Endothelial cell of umbilical vein (primary cell): ENCODE results near the gene ENOX2. TPM values are rescaled to one million over a fixed set of nuclear protein-coding genes. Genes with fewer than 3 reads are reported as not detected.
"Not testable (repeated sequence)": the region's sequence is repeated elsewhere in the genome, so short reads cannot be mapped to it uniquely, and the experiment has no call there.

ENCODE experiments used
- BruUV-seq: library from RNA; stranded (reverse); fragments of 400-500 nt; replicated peaks from 2 replicates; lab custom pipeline; 2021; lab: Mats Ljungman, UMichigan
- CTCF ChIA-PET: fragments of 300-600, 350-600 bp; sonication (Branson Sonifier 250); formaldehyde crosslinking; loops from one replicate; lab custom pipeline; 2021; ENCODE audit warnings: antibody characterized with exemption, inconsistent platforms; lab: Charles Lee
- POLR2A ChIA-PET: fragments of 300-600, 350-600 bp; sonication (Branson Sonifier 250); formaldehyde crosslinking; loops from one replicate; lab custom pipeline; 2021; ENCODE audit warnings: antibody characterized with exemption, inconsistent platforms; lab: Charles Lee
- DNase-seq: peaks from one replicate; pipeline ENCODE4 v3.0.0-alpha.2; 2011; ENCODE audit warnings: low read depth, low spot score
- FAIRE-seq: peaks from 2 replicates; lab custom pipeline; 2011; peaks lifted over from hg19 to GRCh38; lab: Jason Lieb, UNC
- H2AFZ ChIP-seq: 2 replicates; pipeline ENCODE4 v1.6.0; 2012; ENCODE audit warnings: low read depth, low read length, control low read depth, inconsistent platforms
- H3K27ac ChIP-seq: 2 replicates; pipeline ENCODE4 v1.5.1; 2011; ENCODE audit warnings: low read depth, mild to moderate bottlenecking, control low read depth, low read length, moderate library complexity; ENCODE audit not compliant: insufficient read depth
- H3K27me3 ChIP-seq, 2 experiments: 2 replicates each; pipeline versions ENCODE4 v1.6.0 to v1.6.1; 2011; ENCODE audit warnings: low read length in 2 of 2, mixed read lengths in 1 of 2; ENCODE audit not compliant: control insufficient read depth in 2 of 2, insufficient read depth in 2 of 2
- H3K36me3 ChIP-seq, 2 experiments: 2 replicates in 1 of 2; 3 replicates in 1 of 2; pipeline ENCODE4 v1.5.1; 2011; ENCODE audit warnings: low read length in 2 of 2, mild to moderate bottlenecking in 1 of 2, moderate library complexity in 1 of 2; ENCODE audit not compliant: control insufficient read depth in 2 of 2, insufficient read depth in 2 of 2; ENCODE audit errors: extremely low read depth in 1 of 2
- H3K4me1 ChIP-seq: 3 replicates; pipeline ENCODE4 v1.5.1; 2011; ENCODE audit warnings: mild to moderate bottlenecking, low read length; ENCODE audit not compliant: control insufficient read depth, insufficient read depth; ENCODE audit errors: extremely low read depth
- H3K4me2 ChIP-seq: 2 replicates; pipeline ENCODE4 v1.6.1; 2011; ENCODE audit warnings: low read length, control low read depth, mixed read lengths; ENCODE audit not compliant: insufficient read depth
- H3K4me3 ChIP-seq, 3 experiments: fragments of 200-600 bp in 1 of 3; sonication (generic), shearing (Covaris generic) in 1 of 3; replicated peaks in 1 of 3; 2 replicates each; pipeline ENCODE4 v1.5.1; 2011 to 2016; ENCODE audit warnings: control low read depth in 3 of 3, low read length in 3 of 3, mild to moderate bottlenecking in 2 of 3, inconsistent platforms in 1 of 3, low read depth in 1 of 3, moderate library complexity in 1 of 3; ENCODE audit not compliant: insufficient read depth in 1 of 3
- H3K79me2 ChIP-seq: 2 replicates; pipeline ENCODE4 v1.6.0; 2012; ENCODE audit warnings: low read length, inconsistent platforms; ENCODE audit not compliant: control insufficient read depth, insufficient read depth
- H3K9ac ChIP-seq: replicated peaks from 2 replicates; pipeline ENCODE3; 2011; ENCODE audit warnings: low read length, control low read depth; ENCODE audit not compliant: insufficient read depth; ENCODE audit errors: extremely low read depth
- H3K9me1 ChIP-seq: replicated peaks from 3 replicates; pipeline ENCODE4 v1.6.0; 2011; ENCODE audit warnings: mild to moderate bottlenecking, low read length; ENCODE audit not compliant: control insufficient read depth, insufficient read depth; ENCODE audit errors: extremely low read depth
- H3K9me3 ChIP-seq: replicated peaks from 2 replicates; pipeline ENCODE4 v1.5.1; 2012; ENCODE audit warnings: low read length, inconsistent platforms; ENCODE audit not compliant: control insufficient read depth, insufficient read depth
- H4K20me1 ChIP-seq: replicated peaks from 2 replicates; pipeline ENCODE3; 2011; ENCODE audit warnings: mild to moderate bottlenecking, low read length; ENCODE audit not compliant: control insufficient read depth, insufficient read depth; ENCODE audit errors: extremely low read depth
- CTCF ChIP-seq, 2 donors: IDR thresholded peaks; 1 replicate in 1 of 2; 2 replicates in 1 of 2; pipeline ENCODE4 v1.5.1; 2011; ENCODE audit warnings: low read length in 2 of 2, mild to moderate bottlenecking in 2 of 2, moderate library complexity in 2 of 2, control low read depth in 1 of 2, inconsistent platforms in 1 of 2, low read depth in 1 of 2; ENCODE audit not compliant: insufficient read depth in 1 of 2; ENCODE audit errors: extremely low read depth in 1 of 2
- EZH2 ChIP-seq: IDR thresholded peaks from 2 replicates; pipeline ENCODE4 v1.6.1; 2012; ENCODE audit warnings: borderline replicate concordance, low read depth, mild to moderate bottlenecking, moderate library complexity, low read length, inconsistent platforms; ENCODE audit not compliant: severe bottlenecking
- FOS ChIP-seq: IDR thresholded peaks from 2 replicates; pipeline ENCODE4 v1.6.1; 2011; ENCODE audit warnings: mild to moderate bottlenecking, low read length, moderate library complexity, borderline replicate concordance; ENCODE audit not compliant: insufficient read depth
- GATA2 ChIP-seq: IDR thresholded peaks from 2 replicates; pipeline ENCODE4 v1.7.0; 2011; ENCODE audit warnings: low read depth, mild to moderate bottlenecking, moderate library complexity, mixed read lengths, low read length; ENCODE audit not compliant: insufficient read length, insufficient read depth
- JUN ChIP-seq: IDR thresholded peaks from 2 replicates; pipeline ENCODE4 v1.6.1; 2011; ENCODE audit warnings: borderline replicate concordance, low read depth; ENCODE audit not compliant: insufficient read length, insufficient read depth
- MAX ChIP-seq: IDR thresholded peaks from 2 replicates; pipeline ENCODE4 v1.6.1; 2011; ENCODE audit not compliant: insufficient read depth, insufficient read length
- MYC ChIP-seq: IDR thresholded peaks from one replicate; pipeline ENCODE4 v1.6.1; 2011; ENCODE audit warnings: mild to moderate bottlenecking, low read depth, low read length
- POLR2A ChIP-seq: IDR thresholded peaks from 2 replicates; pipeline ENCODE4 v1.6.1; 2012; ENCODE audit warnings: low read depth, mild to moderate bottlenecking, control low read depth, low read length
- POLR2AphosphoS5 ChIP-seq: IDR thresholded peaks from 2 replicates; pipeline ENCODE4 v1.6.1; 2012; ENCODE audit warnings: low read depth, mild to moderate bottlenecking, control low read depth, low read length, moderate library complexity; ENCODE audit not compliant: insufficient read depth
- dilution Hi-C: fragments of 300-500 bp; cut with MboI; formaldehyde crosslinking; loops from one replicate; pipeline ENCODE4 v1.15.0; 2019; ENCODE audit warnings: low sequenced_read_pairs; ENCODE audit not compliant: extremely low pct_ligation_motif_present
- intact Hi-C: fragments of 100-400 bp; cut with micrococcal nuclease; formaldehyde crosslinking; loops from one replicate; pipeline ENCODE4 v1.10.0; 2022
- polyA plus RNA-seq, 4 experiments: library from polyadenylated mRNA; depleted of rRNA in 3 of 4; stranded (reverse) in 3 of 4; unstranded in 1 of 4; fragments of >200 nt; gene quantifications; 2 replicates each; pipeline versions ENCODE4 v1.2.1 to v1.2.3, GENCODE V29; 2011 to 2012; ENCODE audit warnings: missing spikeins in 1 of 4
- total RNA-seq: library from RNA; stranded (reverse); gene quantifications from 2 replicates; pipeline ENCODE4 v1.2.3, GENCODE V29; 2021

ENOX2 gene
- total and polyA plus RNA-seq, 2 donors (not counting 3 experiments of a cell fraction or from before 2014, with no cell fraction given) = 5.5 to 13.1 TPM

DNA sequence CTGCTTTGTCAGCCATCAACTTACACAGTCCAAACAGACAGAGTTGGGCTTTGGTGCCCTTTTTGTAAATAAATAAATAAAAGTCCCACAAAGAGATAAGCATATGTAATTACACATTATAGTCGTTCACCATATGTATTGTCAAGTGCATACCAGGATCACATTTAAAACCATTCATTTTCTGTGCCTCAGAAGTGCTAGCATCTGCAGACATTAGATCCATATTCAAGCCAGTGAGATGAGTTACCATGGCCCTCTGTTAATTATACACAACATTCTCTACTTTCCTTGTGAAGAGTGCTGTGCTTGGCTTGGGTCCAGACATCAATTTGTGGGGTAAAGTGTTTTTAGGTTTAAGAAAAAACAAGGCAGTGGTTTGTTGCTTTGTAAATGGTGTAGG, 76.8 kb downstream of the ENOX2 start:
- no peak for FAIRE-seq
- BruUV-seq = no TSS peak

DNA sequence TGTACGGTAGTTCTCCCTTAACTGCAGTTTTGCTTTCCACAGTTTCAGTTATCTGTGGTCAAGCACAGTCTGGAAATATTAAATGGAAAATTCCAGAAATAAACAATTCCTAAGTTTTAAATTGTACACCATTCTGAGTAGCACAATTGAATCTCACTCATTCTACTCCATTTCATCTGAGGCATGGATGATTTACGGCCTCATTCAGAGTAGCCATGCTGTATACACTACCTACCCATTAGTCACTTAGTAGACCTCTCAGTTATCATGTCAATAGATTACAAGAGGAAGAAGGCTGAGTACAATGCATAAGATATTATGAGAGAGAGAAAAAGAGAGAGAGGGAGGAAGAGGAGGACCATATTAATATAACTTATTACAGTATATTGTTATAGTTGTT, 77.5 kb downstream of the ENOX2 start:
- no peak overlapping the region for H3K4me2 ChIP-seq
- intact Hi-C loops (no loop called here), dilution Hi-C loops (no loop called here)
- H3K9me1 ChIP-seq = no peaks in the 10 kb centered on the region
- no peak overlapping the region for H3K9ac ChIP-seq
- TF ChIP-seq GATA2 = no peak
- TF ChIP-seq POLR2AphosphoS5 = no peak
- TF ChIP-seq MAX = no peak
- no peak for TF ChIP-seq FOS
- no peak for TF ChIP-seq POLR2A
- no peak for TF ChIP-seq EZH2
- no peak for TF ChIP-seq JUN
- no peak for TF ChIP-seq CTCF (IDR thresholded peaks at IDR 0.05; ENCODE audit: extremely low read depth in 1 of 2, insufficient read depth in 1 of 2, low read depth in 1 of 2, low read length in 2 of 2)
- no peak for TF ChIP-seq MYC
- H3K4me3 ChIP-seq = no peak overlapping the region
- no TSS peak for BruUV-seq
- ChIA-PET CTCF (no interaction called here), POLR2A (no interaction called here)
- no peak overlapping the region for H2AFZ ChIP-seq
- H3K27me3 ChIP-seq = no peaks in the 10 kb centered on the region
- no peaks in the 10 kb centered on the region for H3K4me1 ChIP-seq
- DNase-seq (no peak), FAIRE-seq (no peak)
- no peaks in the 10 kb centered on the region for H3K9me3 ChIP-seq
- no peaks in the 10 kb centered on the region for H4K20me1 ChIP-seq
- no peak overlapping the region for H3K27ac ChIP-seq
- no peaks in the 10 kb centered on the region for H3K79me2 ChIP-seq
- no peaks in the 10 kb centered on the region for H3K36me3 ChIP-seq

More for the DNA sequence above, 76.8 kb downstream of the ENOX2 start:
- no peaks in the 10 kb centered on the region for H3K27me3 ChIP-seq
- H3K36me3 ChIP-seq = no peaks in the 10 kb centered on the region
- no peak for TF ChIP-seq MYC
- H3K9me1 ChIP-seq = no peaks in the 10 kb centered on the region
- H3K4me2 ChIP-seq = no peak overlapping the region
- no peak for DNase-seq
- intact Hi-C loops = no loop called here
- no peaks in the 10 kb centered on the region for H3K4me1 ChIP-seq
- no peak overlapping the region for H2AFZ ChIP-seq
- no peaks in the 10 kb centered on the region for H4K20me1 ChIP-seq
- no peaks in the 10 kb centered on the region for H3K9me3 ChIP-seq
- dilution Hi-C loops = no loop called here
- no peak overlapping the region for H3K4me3 ChIP-seq
- H3K79me2 ChIP-seq = no peaks in the 10 kb centered on the region
- H3K9ac ChIP-seq = no peak overlapping the region
- H3K27ac ChIP-seq = no peak overlapping the region
- POLR2A ChIA-PET = no interaction called here
- CTCF ChIA-PET = no interaction called here

- DNase-seq, CTCF ChIA-PET, FAIRE-seq, H3K4me3 ChIP-seq, H3K27me3 ChIP-seq, H3K9ac ChIP-seq, dilution Hi-C loops, H3K4me2 ChIP-seq, BruUV-seq, H3K79me2 ChIP-seq, POLR2A ChIA-PET, H3K36me3 ChIP-seq, intact Hi-C loops, H3K4me1 ChIP-seq, H3K27ac ChIP-seq, H3K9me3 ChIP-seq, H2AFZ ChIP-seq, H4K20me1 ChIP-seq, H3K9me1 ChIP-seq: not testable (repeated sequence)
Observed at GRCh38 chrX:130819367-130819766, 83.6 kb downstream of the ENOX2 start.
